Prostate gland (tissue), 2 donors: ENCODE measurements around the gene RNPC3.

ENCODE experiments used
- POLR2A ChIP-seq: fragments of 450-650 bp; IDR thresholded peaks from one replicate; pipeline ENCODE4 v1.6.1; 2016; ENCODE audit warnings: antibody characterized with exemption, mild to moderate bottlenecking
- POLR2AphosphoS5 ChIP-seq: sonication (generic); formaldehyde crosslinking; IDR thresholded peaks from one replicate; pipeline ENCODE4 v1.6.1; 2017; ENCODE audit warnings: antibody characterized with exemption
- TF ChIP-seq, protein P1 (sequence below), 4 experiments: fragments of 200-600 bp in 2 of 4; fragments of 450-650 bp in 2 of 4; sonication (generic) in 2 of 4; IDR thresholded peaks; 1 replicate in 3 of 4; 2 replicates in 1 of 4; pipeline ENCODE4 v1.5.1; 2016 to 2019; ENCODE audit warnings: antibody characterized with exemption in 4 of 4, mild to moderate bottlenecking in 2 of 4, moderate library complexity in 2 of 4

DNA sequence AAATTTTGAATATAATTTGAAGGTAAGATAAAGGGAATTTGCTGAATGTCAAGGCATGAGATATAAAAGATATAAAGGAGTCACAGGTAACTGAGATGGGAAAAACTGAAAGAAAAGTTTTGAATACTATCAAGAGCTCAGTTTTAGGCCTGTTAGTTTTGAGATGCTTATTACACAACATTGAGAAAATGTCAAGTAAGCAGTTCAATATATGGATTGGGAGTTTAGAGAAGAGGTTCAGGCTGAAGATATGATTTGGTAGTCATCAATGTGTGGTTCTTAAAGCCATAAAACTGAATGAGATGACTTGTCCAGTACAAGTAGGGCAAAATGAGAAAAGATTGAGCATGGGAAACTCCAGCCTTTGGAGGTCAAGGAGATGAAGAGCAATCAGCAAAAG is 4.7 kb upstream of the RNPC3 start:
- no peak for TF ChIP-seq POLR2A
- TF ChIP-seq, protein P1, sequence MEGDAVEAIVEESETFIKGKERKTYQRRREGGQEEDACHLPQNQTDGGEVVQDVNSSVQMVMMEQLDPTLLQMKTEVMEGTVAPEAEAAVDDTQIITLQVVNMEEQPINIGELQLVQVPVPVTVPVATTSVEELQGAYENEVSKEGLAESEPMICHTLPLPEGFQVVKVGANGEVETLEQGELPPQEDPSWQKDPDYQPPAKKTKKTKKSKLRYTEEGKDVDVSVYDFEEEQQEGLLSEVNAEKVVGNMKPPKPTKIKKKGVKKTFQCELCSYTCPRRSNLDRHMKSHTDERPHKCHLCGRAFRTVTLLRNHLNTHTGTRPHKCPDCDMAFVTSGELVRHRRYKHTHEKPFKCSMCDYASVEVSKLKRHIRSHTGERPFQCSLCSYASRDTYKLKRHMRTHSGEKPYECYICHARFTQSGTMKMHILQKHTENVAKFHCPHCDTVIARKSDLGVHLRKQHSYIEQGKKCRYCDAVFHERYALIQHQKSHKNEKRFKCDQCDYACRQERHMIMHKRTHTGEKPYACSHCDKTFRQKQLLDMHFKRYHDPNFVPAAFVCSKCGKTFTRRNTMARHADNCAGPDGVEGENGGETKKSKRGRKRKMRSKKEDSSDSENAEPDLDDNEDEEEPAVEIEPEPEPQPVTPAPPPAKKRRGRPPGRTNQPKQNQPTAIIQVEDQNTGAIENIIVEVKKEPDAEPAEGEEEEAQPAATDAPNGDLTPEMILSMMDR (IDR thresholded peaks at IDR 0.05), result no peak
- no peak for TF ChIP-seq POLR2AphosphoS5
